Measurements from ENCODE around the gene ZNF451. TPM values are rescaled to one million over a fixed set of nuclear protein-coding genes. Genes with fewer than 3 reads are reported as not detected.

ZNF451 gene
- polyA plus RNA-seq, 2 of the 4 experiments (the other 2 are of a cell fraction), result 8.9 to 23.0 TPM

- 84% methylated on average over 7 of the region's 7 CpGs for WGBS (ENCODE audit: missing lambda C conversion rate)
- DNase-seq (ENCODE audit: low read depth in 1 of 2, low spot score in 1 of 2) (no peak), ATAC-seq (no peak), FAIRE-seq (no peak)
- H3K27ac ChIP-seq, result no peak overlapping the region
- POLR2A ChIA-PET, result no interaction called here
- no peak overlapping the region for H3K4me3 ChIP-seq
- CTCF ChIA-PET, result interaction anchor here (0.9 kb wide), 1 partner anchor 9 kb away, joined by 4 read pairs; no protein-coding TSS in a partner anchor
- no peaks in the 10 kb centered on the region for H3K9me3 ChIP-seq
- TF ChIP-seq MAFK (IDR thresholded peaks at IDR 0.05; ENCODE audit: partially characterized antibody) (peak; percentile 2), KDM1A (IDR thresholded peaks at IDR 0.05; ENCODE audit: low read depth) (no peak)
- peaks cover 12% of the 10 kb centered on the region; the same call in 2 of the 3 replicates for H3K4me1 ChIP-seq
- H3K4me2 ChIP-seq, result no peak overlapping the region
Measured at GRCh38 chr6:57205550-57206328, 115.8 kb downstream of the ZNF451 start.

DNA sequence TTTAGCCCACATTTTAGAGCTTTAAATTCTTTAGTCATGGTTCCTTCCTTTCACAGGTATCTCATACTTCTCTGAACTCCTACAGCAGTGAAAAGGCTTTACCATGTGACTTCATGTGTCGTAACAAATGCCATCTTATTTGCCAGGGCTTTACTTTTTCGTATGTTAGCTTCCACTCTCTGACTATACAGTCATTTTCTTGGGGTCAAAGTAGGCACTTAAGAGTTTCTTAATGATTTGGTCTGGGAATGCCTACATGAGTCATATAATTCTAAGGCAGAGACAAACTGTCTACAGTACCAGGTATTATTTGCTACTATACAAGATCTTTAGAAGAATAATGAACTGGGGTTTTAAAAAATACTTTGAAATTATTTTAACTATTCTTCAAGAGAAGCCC, 117.2 kb downstream of the ZNF451 start:
- Histone ChIP-seq H3K9me3 (no peaks in the 10 kb centered on the region), H3K27ac (no peak overlapping the region), H3K4me2 (peak overlapping the region; percentile 28; the same call in 1 of the 3 replicates), H3K4me1 (peaks cover 12% of the 10 kb centered on the region; the same call in 2 of the 3 replicates), H3K4me3 (no peak overlapping the region)
- ChIA-PET POLR2A (no interaction called here), CTCF (interaction anchor here (1.2 kb wide), 1 partner anchor 17 kb away, joined by 3 read pairs; no protein-coding TSS in a partner anchor)
- no peak for TF ChIP-seq TP53 (CRISPR knock-in tag; IDR thresholded peaks at IDR 0.05)
- TF ChIP-seq, protein P1, sequence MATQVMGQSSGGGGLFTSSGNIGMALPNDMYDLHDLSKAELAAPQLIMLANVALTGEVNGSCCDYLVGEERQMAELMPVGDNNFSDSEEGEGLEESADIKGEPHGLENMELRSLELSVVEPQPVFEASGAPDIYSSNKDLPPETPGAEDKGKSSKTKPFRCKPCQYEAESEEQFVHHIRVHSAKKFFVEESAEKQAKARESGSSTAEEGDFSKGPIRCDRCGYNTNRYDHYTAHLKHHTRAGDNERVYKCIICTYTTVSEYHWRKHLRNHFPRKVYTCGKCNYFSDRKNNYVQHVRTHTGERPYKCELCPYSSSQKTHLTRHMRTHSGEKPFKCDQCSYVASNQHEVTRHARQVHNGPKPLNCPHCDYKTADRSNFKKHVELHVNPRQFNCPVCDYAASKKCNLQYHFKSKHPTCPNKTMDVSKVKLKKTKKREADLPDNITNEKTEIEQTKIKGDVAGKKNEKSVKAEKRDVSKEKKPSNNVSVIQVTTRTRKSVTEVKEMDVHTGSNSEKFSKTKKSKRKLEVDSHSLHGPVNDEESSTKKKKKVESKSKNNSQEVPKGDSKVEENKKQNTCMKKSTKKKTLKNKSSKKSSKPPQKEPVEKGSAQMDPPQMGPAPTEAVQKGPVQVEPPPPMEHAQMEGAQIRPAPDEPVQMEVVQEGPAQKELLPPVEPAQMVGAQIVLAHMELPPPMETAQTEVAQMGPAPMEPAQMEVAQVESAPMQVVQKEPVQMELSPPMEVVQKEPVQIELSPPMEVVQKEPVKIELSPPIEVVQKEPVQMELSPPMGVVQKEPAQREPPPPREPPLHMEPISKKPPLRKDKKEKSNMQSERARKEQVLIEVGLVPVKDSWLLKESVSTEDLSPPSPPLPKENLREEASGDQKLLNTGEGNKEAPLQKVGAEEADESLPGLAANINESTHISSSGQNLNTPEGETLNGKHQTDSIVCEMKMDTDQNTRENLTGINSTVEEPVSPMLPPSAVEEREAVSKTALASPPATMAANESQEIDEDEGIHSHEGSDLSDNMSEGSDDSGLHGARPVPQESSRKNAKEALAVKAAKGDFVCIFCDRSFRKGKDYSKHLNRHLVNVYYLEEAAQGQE (IDR thresholded peaks at IDR 0.05), result no peak
- TF ChIP-seq RFX5 (IDR thresholded peaks at IDR 0.05), result no peak
- no peak for TF ChIP-seq ZFP36 (IDR thresholded peaks at IDR 0.05; ENCODE audit: borderline replicate concordance, partially characterized antibody)
- no peak for TF ChIP-seq NPAS2 (CRISPR knock-in tag; IDR thresholded peaks at IDR 0.05; ENCODE audit: borderline replicate concordance)
- no peak for TF ChIP-seq ESRRA (IDR thresholded peaks at IDR 0.05; ENCODE audit: borderline replicate concordance, low read length)
- no peak for TF ChIP-seq NR3C1 (IDR thresholded peaks at IDR 0.05)
- no peak for TF ChIP-seq RAD21 (conservative IDR thresholded peaks at IDR 0.05 in 1 of 2, IDR thresholded peaks at IDR 0.05 in 1 of 2)
- no peak for TF ChIP-seq MAX (IDR thresholded peaks at IDR 0.05)
- TF ChIP-seq JUNB (IDR thresholded peaks at IDR 0.05), result no peak
- TF ChIP-seq RARB (CRISPR knock-in tag; IDR thresholded peaks at IDR 0.05), result no peak
- no peak for TF ChIP-seq HOXB13 (CRISPR knock-in tag; IDR thresholded peaks at IDR 0.05; ENCODE audit: low read depth)
- TF ChIP-seq, protein P2, sequence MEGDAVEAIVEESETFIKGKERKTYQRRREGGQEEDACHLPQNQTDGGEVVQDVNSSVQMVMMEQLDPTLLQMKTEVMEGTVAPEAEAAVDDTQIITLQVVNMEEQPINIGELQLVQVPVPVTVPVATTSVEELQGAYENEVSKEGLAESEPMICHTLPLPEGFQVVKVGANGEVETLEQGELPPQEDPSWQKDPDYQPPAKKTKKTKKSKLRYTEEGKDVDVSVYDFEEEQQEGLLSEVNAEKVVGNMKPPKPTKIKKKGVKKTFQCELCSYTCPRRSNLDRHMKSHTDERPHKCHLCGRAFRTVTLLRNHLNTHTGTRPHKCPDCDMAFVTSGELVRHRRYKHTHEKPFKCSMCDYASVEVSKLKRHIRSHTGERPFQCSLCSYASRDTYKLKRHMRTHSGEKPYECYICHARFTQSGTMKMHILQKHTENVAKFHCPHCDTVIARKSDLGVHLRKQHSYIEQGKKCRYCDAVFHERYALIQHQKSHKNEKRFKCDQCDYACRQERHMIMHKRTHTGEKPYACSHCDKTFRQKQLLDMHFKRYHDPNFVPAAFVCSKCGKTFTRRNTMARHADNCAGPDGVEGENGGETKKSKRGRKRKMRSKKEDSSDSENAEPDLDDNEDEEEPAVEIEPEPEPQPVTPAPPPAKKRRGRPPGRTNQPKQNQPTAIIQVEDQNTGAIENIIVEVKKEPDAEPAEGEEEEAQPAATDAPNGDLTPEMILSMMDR (IDR thresholded peaks at IDR 0.05), result no peak
- no peak for TF ChIP-seq RCOR1 (IDR thresholded peaks at IDR 0.05; ENCODE audit: low read depth, low read length)
- TF ChIP-seq TFCP2L1 (CRISPR knock-in tag; IDR thresholded peaks at IDR 0.05), result no peak
- TF ChIP-seq ELK1 (IDR thresholded peaks at IDR 0.05; ENCODE audit: low read depth, low read length), result no peak
- TF ChIP-seq JUN (IDR thresholded peaks at IDR 0.05), result no peak
- ATAC-seq (peak in 1 of 2 experiments; percentile 20; a peak in 2 of 6 replicates), DNase-seq (ENCODE audit: low read depth in 1 of 2, low spot score in 1 of 2) (peak in 1 of 2 experiments; percentile 18), FAIRE-seq (no peak)
- WGBS (ENCODE audit: missing lambda C conversion rate), result 66% methylated on average over 2 of the region's 2 CpGs
